Fibroblast of lung (primary cell): ENCODE data around the gene ZC3H8. TPM values are rescaled to one million over a fixed set of nuclear protein-coding genes. Genes with fewer than 3 reads are reported as not detected.

Source experiments
- DNase-seq, 2 donors: peaks; one replicate each; pipeline versions ENCODE4 v3.0.0 to v3.0.0-alpha.2; 2010; ENCODE audit warnings: low read depth in 2 of 2
- H2AFZ ChIP-seq: 2 replicates; pipeline ENCODE4 v1.5.1; 2012; ENCODE audit warnings: low read length, control low read depth, inconsistent platforms
- H3K27ac ChIP-seq: 2 replicates; pipeline ENCODE4 v1.5.1; 2011; ENCODE audit warnings: low read length, control low read depth; ENCODE audit not compliant: insufficient read depth
- H3K27me3 ChIP-seq: 2 replicates; pipeline ENCODE4 v1.5.1; 2011; ENCODE audit warnings: mild to moderate bottlenecking, low read length; ENCODE audit not compliant: control insufficient read depth, insufficient read depth
- H3K36me3 ChIP-seq: 2 replicates; pipeline ENCODE4 v1.5.1; 2011; ENCODE audit warnings: low read length; ENCODE audit not compliant: control insufficient read depth, insufficient read depth
- H3K4me1 ChIP-seq: 2 replicates; pipeline ENCODE4 v1.5.1; 2011; ENCODE audit warnings: low read length; ENCODE audit not compliant: control insufficient read depth, insufficient read depth; ENCODE audit errors: extremely low read depth
- H3K4me2 ChIP-seq: 2 replicates; pipeline ENCODE4 v1.5.1; 2011; ENCODE audit warnings: low read length, control low read depth; ENCODE audit not compliant: insufficient read depth; ENCODE audit errors: extremely low read depth
- H3K4me3 ChIP-seq, 4 experiments: fragments of 200-600 bp in 1 of 4; sonication (generic) in 1 of 4; replicated peaks in 1 of 4; 2 replicates each; pipeline ENCODE4 v1.5.1; 2011 to 2016; ENCODE audit warnings: low read length in 4 of 4, low read depth in 3 of 4, mild to moderate bottlenecking in 3 of 4, control low read depth in 2 of 4, inconsistent platforms in 1 of 4, mixed read lengths in 1 of 4; ENCODE audit not compliant: insufficient read depth in 1 of 4; ENCODE audit errors: control extremely low read depth in 1 of 4
- H3K79me2 ChIP-seq: 2 replicates; pipeline ENCODE4 v1.5.1; 2012; ENCODE audit warnings: mild to moderate bottlenecking, low read length, inconsistent platforms; ENCODE audit not compliant: control insufficient read depth, insufficient read depth
- H3K9ac ChIP-seq: 2 replicates; pipeline ENCODE4 v1.5.1; 2011; ENCODE audit warnings: mild to moderate bottlenecking, low read length, control low read depth; ENCODE audit not compliant: insufficient read depth
- H3K9me3 ChIP-seq: 2 replicates; pipeline ENCODE4 v1.5.1; 2012; ENCODE audit warnings: low read depth, low read length; ENCODE audit not compliant: control insufficient read depth, insufficient read depth
- H4K20me1 ChIP-seq: 2 replicates; pipeline ENCODE4 v1.5.1; 2011; ENCODE audit warnings: low read length; ENCODE audit not compliant: control insufficient read depth, insufficient read depth; ENCODE audit errors: extremely low read depth
- EZH2 ChIP-seq: IDR thresholded peaks from 2 replicates; pipeline ENCODE4 v1.5.1; 2012; ENCODE audit warnings: low read length, control low read depth, mild to moderate bottlenecking; ENCODE audit errors: missing control alignments
- polyA plus RNA-seq, 2 donors: library from polyadenylated mRNA; depleted of rRNA in 1 of 2; stranded (reverse) in 1 of 2; unstranded in 1 of 2; fragments of >200 nt; gene quantifications; 2 replicates each; pipeline ENCODE4 v1.2.1, GENCODE V29; 2011 to 2012; ENCODE audit warnings: missing spikeins in 1 of 2
- total RNA-seq: library from RNA; depleted of rRNA; stranded (reverse); fragments of >200 nt; gene quantifications from 2 replicates; pipeline ENCODE4 v1.2.1, GENCODE V29; 2014
- TF ChIP-seq, protein P1 (sequence below), 2 donors: IDR thresholded peaks in 1 of 2; conservative IDR thresholded peaks in 1 of 2; 1 replicate in 1 of 2; 2 replicates in 1 of 2; pipeline ENCODE4 v1.5.1; 2011 to 2012; ENCODE audit warnings: low read length in 2 of 2, control low read depth in 1 of 2, inconsistent platforms in 1 of 2, low read depth in 1 of 2, mild to moderate bottlenecking in 1 of 2

Gene ZC3H8
- total and polyA plus RNA-seq, 2 donors (not counting 1 experiment from before 2014, with no cell fraction given), result 2.8 to 4.6 TPM

DNA sequence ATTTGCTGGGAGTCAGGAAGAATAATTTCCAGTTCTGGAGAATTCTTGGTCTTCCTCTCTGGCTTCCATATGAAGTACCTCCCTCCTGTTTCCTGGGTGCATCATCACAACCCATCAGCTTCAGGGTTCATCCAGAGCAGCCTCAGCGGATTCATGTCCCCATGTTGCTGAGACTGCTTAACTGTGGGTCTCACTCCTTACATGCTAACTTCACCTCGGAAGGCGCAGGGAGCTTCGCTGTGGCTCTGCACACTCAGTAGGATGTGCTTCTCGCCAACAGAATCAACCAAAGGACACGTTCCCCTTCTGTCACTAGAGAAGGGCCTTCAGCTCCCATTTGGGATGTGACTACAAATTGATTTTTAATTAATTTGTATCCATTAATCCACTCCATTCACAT, 92.5 kb downstream of the ZC3H8 start:
- no peak for DNase-seq
- H3K79me2 ChIP-seq, result no peaks in the 10 kb centered on the region
- no peak overlapping the region for H3K4me3 ChIP-seq

More for the DNA sequence above, 92.5 kb downstream of the ZC3H8 start:
- no peaks in the 10 kb centered on the region for H3K4me1 ChIP-seq
- no peaks in the 10 kb centered on the region for H3K9me3 ChIP-seq
- H3K36me3 ChIP-seq, result no peaks in the 10 kb centered on the region
- no peak overlapping the region for H2AFZ ChIP-seq
- TF ChIP-seq, protein P1, sequence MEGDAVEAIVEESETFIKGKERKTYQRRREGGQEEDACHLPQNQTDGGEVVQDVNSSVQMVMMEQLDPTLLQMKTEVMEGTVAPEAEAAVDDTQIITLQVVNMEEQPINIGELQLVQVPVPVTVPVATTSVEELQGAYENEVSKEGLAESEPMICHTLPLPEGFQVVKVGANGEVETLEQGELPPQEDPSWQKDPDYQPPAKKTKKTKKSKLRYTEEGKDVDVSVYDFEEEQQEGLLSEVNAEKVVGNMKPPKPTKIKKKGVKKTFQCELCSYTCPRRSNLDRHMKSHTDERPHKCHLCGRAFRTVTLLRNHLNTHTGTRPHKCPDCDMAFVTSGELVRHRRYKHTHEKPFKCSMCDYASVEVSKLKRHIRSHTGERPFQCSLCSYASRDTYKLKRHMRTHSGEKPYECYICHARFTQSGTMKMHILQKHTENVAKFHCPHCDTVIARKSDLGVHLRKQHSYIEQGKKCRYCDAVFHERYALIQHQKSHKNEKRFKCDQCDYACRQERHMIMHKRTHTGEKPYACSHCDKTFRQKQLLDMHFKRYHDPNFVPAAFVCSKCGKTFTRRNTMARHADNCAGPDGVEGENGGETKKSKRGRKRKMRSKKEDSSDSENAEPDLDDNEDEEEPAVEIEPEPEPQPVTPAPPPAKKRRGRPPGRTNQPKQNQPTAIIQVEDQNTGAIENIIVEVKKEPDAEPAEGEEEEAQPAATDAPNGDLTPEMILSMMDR (conservative IDR thresholded peaks at IDR 0.05 in 1 of 2, IDR thresholded peaks at IDR 0.05 in 1 of 2; ENCODE audit: low read depth in 1 of 2, low read length in 2 of 2), result no peak
- no peak for TF ChIP-seq EZH2
- no peak overlapping the region for H3K4me2 ChIP-seq
- H3K9ac ChIP-seq, result no peak overlapping the region
- no peaks in the 10 kb centered on the region for H3K27me3 ChIP-seq
- H3K27ac ChIP-seq, result no peak overlapping the region
- H4K20me1 ChIP-seq, result no peaks in the 10 kb centered on the region

Other genes starting within 250 kb of the ZC3H8 start
- gene TMEM87B, start 199.8 kb downstream of the ZC3H8 start, total RNA-seq, result 21.6 and 31.5 TPM in 2 replicates
- 30.5 and 33.9 TPM in 2 replicates for gene TMEM87B, start 199.8 kb downstream of the ZC3H8 start, polyA plus RNA-seq
- 0.51 and 0.99 TPM in 2 replicates for gene FBLN7, start 116.7 kb downstream of the ZC3H8 start, total RNA-seq
- gene FBLN7, start 116.7 kb downstream of the ZC3H8 start, polyA plus RNA-seq, result 4.6 and 5.1 TPM in 2 replicates
- 4.4 and 6.6 TPM in 2 replicates for gene ZC3H6, start 20.6 kb upstream of the ZC3H8 start, total RNA-seq
- gene ZC3H6, start 20.6 kb upstream of the ZC3H8 start, polyA plus RNA-seq, result 0.85 and 1.7 TPM in 2 replicates
- 9.5 and 13.4 TPM in 2 replicates for gene RGPD8, start 178.6 kb upstream of the ZC3H8 start, total RNA-seq
- gene RGPD8, start 178.6 kb upstream of the ZC3H8 start, polyA plus RNA-seq, result 2.6 and 3.3 TPM in 2 replicates
- 24.7 and 28.2 TPM in 2 replicates for gene TTL, start 227.1 kb upstream of the ZC3H8 start, total RNA-seq
- gene TTL, start 227.1 kb upstream of the ZC3H8 start, polyA plus RNA-seq, result 30.9 and 41.2 TPM in 2 replicates